ENCODE results near the gene FOXO6.
A peak's percentile ranks its signal among the peaks of the same experiment; 100 is the strongest.

The FOXO6 gene

DNA sequence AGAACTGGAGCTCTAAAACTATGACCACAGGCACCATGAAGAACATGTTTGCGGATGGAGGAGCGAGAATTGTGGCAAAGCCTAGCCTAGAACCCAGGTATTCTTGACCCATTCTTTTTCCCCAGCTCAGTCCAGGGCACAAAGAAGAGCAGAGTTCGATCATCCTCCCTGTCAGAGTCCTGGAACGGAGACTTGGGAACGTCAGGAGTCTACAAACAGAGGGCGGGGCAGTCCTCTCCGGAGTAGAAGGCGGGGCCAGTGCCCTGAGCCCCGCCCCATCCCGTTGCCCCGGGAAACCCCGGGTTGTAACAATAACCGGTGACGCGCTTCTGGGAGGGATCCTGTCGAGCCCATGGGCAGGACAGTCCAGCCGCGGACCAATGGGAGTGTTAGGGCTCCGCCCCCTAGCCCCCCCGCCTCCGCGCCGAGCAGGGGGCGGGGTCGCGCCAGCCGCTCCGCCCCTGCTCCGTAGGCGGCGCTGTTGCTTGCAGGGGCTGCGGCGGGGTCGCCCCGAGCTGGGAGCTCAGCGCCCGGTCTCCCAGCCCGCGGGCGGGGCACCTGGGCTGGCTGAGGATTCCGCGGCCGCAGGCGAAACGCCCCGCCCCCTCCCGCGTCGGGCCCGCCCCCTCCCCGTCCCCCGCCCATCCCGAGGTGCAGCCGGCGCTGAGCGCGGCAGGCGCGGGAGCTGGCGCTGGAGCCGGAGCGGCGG, at the start of gene FOXO6:
FOXO6 (plus strand) TSS at position 649 of the 709 bp plus-strand sequence.
- peak; percentile 95 for DNase-seq

DNA sequence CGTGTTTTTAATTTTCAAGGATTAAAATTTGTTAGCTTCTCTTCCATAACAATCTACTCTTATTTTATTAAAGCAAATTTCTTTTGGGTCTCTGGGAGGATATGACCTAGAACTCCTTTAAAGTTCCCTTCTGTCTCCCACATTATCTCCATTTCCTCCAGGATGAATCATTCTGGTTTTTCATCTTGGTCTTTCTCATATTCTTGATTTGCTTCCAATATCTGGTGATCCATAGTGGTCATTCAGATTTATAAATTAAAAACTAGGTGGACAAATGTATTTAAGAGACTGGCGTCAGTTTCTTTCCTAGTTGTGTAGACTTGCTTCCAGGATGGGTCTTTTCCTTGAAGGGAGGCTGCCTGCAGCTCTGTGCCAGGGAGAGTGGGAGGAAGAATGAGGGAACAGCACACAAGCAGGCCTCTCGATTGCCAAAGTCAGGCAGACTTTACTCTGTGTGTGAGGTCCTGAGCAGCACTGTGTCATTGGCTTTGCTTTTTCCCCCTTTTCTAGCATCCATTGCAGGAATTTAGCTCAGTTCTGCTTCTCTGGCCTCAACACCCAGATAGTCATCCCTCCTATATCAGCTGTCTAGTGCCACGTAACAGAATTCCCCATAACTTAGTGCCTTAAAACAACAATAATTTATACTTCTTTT, 48.1 kb upstream of the FOXO6 start:
- DNase-seq, result no peak

DNA sequence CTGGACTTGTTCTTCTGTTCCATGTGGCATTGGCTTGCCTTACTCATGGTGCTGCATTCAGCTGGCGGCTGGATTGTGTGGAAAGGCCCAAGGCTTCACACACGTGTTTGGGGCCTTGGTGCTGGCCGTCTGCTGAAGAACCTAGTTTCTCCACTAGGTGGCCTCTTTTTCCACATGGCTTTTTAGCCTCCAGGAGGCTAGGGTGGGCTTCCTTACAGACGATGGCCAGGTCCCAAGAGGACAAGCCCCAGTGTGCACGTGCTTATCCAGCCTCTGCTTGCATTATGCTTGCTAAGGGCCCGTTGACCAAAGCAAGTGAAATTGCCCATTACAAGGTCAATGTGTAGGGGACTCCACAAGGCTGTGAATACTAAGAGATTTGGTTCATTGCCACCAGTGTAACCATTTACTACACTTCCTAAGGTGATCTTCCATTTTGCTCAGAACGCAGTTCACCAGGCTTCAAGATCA, 47.5 kb upstream of the FOXO6 start:
- DNase-seq, result no peak

DNA sequence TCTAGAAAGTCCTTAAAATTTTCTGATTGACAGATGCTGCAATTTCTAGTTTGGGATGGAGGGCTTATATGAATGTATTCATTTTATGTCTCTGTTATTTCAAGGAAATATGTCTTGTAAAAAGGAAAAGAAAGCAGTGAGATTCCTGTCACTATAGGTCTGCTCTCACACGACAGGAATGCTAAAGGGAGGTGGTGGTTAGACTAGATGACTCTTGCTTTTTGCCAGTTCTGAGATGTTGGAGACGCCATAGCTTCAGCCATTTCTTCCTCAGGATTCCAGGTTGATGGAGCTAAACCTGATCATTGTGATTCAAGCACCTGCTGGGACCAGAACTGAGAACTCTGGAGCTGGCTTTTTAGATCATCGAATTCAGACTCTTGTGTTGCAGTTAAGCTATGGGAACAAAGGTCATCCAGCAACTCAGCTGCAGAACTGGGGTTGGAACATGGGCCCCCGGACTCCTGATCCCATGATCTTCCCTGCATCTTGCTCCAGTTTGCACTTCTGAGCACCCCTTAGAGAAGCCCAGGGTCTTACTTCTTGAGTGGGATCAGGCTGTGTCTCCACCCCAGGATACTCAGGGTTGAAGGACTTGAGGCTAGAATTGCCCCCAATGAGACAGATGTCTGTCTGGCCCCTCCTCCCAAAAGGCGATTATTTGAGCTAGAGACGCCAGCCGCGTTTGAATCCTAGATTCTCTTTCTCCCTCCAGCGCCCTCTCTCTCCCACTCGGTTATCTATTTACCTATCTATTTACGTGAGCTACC, 46.7 kb upstream of the FOXO6 start:
- no peak for DNase-seq

DNA sequence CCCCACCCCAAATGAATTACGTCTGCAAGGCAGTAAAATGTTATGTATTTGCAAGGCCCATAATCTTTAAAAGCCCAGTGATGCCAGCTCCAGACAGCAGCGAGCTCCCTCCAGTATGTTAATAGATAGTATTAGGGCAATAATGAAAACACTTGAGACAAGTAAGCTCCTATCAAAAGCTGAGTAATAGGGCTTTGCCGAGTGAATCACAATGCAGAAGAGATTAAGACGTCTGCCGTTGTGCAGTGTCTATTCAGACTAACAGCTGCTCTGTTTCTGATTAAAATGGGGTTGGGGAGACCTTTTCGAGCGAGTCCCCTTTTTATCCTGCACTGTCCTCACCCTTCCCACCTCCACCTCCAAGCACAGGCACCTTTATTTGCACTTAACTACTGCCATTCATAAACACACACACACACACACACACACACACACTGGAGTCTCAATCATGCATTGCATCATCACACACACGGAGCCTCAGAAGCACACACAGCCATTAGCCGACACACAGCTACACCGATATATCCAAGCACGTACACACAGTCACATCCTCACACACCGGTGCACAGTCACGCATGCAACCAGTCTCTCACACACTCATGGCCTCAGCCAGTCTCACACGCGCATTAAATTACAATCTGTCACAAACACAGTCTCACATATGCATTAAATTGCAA, 46.0 kb upstream of the FOXO6 start:
- no peak for DNase-seq

DNA sequence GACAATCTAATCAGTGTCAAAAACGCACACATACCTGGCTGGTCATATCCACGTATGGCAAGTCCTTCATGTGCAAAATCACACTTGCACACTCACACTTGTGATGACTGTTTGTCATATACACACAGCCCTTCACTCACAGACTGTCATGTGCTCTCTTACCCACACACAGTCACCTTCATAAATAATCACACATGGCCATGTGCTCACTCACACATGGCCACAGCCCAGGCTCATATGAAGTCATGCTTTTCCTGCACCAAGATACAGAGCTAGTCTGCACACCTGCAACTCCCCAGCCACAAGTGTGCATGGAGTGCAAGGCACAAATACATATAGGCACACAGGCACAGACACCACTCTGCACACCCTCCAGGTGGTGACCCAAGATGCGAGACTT, 45.4 kb upstream of the FOXO6 start:
- DNase-seq, result no peak

DNA sequence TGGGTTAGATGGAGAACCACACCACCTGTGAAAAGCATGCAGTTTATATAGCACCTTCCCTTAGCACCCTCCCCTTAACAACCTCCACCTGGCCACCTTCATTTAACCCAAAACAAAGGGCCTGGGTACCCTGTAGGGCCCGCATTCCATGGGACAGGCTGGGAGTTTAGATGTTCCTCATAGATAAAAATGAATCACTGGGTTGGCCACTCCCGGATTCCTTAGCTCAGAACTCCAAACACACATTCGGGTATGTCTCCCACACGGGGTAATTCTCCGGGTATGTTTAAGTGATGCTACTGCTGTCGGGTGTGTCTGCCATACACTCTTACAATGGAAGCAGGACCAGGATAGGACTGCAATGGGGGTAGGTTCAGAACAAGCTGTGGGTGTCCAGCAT, 43.9 kb upstream of the FOXO6 start:
- no peak for DNase-seq

DNA sequence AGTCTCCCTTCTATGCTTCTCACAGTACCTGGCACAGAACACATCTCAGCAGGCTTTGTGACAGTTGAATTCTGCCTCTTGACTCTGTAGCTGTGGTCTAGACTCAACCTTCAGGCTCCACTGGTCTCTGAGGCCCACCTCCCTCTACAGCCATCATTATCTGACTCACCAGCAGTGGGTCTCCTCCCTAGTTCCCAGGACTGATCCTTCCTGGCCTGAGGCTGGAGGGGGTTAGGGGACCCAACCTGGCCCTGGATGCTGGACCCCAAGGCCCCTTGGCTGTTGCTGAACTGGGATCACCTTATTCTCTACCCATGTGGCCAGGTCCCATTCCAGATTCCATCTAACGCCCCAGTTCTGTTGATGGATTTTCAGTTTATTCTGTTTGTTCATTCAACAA, 43.1 kb upstream of the FOXO6 start:
- DNase-seq, result no peak

DNA sequence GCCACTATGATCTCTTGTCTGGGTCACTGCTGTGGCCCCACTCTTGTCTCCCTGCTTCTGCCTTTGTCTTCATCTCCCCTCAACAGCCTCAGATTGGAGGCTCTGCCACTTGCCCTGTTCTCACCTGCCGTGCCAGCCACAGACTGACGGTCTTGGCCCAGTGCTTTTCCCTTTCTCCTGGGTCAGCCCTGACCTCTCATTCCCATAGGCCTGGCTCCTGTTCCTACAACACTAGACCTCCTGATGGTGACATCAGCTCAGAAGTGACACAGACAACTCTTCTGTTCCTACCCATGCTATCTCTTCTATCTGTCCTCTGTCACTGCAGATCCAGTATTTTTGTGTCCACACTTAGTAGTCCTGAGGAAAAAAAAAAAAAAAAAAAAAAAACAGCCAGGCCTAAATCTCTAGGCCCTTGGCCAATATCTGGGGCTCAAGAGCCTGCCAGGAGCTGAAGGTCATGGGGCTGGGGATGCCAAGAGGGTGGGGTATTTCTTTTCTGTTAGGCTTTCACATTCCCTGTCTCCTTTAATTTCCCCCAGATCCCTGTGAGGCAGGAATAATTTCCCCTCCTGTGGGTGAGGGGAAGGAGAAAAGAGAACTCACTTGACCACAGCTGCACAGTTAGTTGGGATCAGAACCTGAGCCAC, 42.0 kb upstream of the FOXO6 start:
- no peak for DNase-seq

DNA sequence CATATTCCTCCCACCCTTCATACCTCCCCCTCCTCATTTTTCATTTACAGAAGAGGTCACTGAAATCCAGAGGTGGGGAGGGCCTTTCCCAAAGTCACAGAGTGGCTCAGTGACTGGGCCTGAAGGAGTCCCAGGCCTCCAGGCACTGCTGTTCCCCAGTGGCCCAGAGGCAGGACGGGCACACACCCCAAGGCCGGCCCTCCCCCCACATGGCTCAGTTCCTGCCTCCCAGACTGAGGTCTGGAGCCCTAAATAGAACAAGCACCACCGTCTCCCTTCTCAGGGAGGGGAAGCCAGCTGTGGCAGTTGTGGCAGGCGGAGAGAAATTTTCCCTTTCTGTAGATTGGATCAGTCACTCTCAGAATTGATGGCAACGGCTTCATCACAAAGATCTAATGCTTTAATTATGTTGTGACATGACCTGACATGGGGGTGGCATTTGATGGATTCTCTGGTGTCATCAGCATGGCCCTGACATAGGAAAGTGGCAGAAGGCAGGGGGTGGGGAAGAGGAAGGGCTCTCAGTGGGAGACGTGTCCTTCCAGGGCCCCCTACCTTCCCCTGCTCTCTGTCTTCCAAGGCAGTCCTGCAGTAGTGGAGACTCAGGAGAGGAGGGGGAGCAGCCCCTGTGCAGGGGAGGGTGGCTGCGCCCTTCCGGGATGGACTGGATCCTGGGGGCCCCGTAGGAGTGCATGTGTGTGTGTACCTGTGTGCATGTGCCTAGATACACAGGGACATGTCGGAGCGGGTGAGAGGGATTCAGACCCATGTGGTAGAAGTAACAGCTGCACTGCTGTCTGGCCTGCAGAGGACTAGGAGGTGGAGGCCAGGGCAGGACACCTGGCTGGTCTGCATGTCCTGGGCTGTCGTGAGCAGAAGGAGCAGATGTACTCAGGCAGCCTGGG, 41.2 kb upstream of the FOXO6 start:
- DNase-seq, result no peak

DNA sequence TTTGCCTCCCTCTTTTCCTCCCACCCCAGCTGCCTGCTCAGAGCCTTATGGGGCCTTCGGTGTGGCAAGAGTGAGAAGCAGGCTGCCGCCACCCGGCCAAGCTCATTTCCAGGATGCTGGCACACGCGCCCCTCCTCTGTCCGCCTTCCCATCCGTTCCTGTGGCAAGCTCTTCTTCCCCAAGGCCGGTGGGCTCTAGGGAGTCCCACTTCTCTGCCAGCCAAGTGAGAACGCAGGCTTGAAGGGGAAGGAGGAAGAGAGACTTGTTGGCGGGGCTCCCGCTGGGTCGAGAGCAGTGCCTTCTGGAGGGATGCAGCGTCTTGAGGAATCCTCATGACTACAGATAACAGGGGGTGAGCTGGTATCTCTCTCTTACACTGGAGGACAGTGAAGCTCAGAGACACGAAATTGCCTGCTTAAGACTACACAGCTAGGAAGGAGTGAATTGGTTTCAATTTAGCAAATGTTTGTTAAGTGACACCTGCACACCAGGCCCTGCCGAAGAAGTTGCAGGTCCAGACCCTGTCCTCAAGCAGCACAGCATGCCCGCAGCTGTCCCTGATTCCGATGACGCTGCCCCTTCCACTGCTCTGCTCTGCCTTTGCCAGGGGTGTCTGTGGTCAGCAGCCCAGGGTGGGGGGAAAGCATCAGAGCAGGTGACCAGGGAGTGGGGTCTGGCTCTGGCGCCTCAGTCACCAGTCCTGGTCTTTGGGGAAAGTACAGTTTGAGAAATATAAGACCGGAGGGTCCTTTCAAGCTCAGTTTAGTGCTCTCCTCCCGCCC, 40.1 kb upstream of the FOXO6 start:
- no peak for DNase-seq

DNA sequence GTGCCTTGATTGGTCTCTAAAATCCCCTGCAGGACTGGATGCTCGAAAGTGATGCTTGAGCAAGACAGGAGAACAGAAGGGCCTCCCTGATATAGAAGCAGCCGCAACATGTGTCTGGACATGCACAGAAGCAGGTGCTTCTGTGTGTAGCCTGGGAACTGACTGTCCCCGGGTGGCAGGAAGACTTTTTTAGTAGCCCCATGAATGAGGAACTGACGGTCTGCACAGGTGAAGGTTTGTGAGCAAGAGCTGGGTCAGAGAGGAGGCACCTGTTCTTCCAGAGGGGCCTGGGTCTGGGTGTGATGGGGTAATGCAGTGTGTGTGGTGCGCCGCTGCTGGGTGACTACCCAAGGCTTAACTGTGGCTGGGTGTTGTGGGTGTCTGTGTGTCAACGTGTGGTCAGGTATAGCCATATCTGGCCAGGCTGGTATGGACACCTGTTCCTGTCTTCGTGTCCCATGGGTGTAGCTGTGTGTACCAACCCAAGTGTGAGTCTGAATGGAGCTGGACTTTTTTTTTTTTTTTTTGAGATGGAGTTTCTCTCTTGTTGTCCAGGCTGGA, 39.1 kb upstream of the FOXO6 start:
- DNase-seq, result no peak

DNA sequence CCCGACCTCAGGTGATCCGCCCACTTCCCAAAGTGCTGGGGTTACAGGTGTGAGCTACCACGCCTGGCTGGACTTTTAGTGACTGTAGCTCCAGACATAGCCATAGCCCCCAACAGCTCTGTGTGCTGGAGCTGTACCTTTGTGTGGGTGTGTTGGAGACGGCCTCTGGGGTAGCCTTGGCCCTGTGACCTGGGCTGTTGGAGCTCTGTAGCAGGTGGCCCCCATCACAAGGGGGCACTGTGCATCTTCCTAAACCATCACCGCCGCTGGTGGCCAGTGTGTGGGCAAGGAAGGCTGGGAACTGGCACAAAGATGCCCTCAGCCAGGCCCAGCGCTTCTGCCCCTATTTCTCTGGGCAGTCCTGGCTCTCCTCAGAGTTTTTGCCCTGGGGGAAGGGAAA, 38.4 kb upstream of the FOXO6 start:
- peak; percentile 38 for DNase-seq

DNA sequence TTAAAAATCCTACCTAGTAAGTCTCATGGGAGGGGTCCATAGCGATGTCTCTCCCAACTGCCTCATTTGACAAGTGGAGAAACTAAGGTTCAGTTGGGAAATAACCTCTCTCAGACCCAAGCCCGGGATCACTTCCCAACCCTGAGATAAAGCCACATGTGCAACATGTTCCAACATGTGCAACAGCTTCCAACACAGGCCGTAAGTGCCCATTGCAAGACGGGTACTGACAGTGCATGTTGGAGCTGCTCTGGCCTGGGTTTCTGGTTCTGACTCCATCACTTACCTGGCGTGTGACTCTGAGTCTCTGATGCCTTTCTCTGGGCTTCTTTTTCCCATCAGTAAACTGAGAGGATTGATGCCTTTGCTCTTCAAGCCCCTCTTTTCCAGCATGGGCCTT, 38.0 kb upstream of the FOXO6 start:
- no peak for DNase-seq

DNA sequence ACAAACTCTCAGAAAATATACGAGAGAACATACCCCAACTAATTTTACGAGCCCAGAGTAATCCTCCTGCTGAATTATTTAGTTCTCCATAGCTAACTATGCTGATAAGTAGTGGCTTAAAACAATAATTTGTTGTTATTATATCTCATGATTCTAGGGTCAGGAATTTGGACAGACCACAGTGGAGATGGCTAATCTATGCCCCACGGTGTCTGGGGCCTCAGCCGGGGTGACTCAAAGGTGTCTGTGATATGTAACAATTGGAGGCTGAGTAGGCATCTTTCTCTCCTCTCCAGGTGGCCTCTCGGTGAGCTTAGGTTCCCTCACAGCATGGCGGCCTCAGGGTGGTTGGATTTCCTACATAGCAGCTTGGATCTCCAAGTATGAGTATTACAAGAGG, 35.4 kb upstream of the FOXO6 start:
- no peak for DNase-seq

DNA sequence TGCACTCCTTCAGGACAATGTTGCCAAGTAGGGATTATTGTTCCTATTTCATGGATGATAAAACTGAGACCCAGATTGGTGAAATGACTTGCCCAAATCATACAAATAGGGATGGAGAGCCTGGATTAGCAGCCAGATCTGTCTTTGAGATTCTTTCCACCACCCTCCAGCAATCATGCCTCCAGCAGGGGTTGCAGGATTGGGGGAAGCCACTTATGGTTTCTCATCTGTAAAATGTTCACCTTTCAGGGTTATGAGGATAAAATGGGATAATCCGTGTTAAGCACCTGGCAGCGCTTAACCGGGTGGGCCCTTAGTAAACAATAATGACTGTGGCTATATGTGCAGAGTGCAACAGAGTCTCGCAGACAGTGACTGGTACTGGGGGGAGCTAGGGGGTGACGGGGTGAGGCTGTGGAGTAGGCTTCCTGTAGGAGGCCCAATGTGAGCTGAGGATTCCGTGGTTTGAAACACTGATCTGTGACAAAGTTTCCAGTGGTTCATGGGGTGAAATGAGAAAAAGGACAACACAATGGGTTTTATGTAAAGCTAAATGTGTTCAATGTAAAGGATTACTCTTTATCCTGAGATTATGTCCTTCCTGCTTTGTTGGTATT, 33.7 kb upstream of the FOXO6 start:
- no peak for DNase-seq

DNA sequence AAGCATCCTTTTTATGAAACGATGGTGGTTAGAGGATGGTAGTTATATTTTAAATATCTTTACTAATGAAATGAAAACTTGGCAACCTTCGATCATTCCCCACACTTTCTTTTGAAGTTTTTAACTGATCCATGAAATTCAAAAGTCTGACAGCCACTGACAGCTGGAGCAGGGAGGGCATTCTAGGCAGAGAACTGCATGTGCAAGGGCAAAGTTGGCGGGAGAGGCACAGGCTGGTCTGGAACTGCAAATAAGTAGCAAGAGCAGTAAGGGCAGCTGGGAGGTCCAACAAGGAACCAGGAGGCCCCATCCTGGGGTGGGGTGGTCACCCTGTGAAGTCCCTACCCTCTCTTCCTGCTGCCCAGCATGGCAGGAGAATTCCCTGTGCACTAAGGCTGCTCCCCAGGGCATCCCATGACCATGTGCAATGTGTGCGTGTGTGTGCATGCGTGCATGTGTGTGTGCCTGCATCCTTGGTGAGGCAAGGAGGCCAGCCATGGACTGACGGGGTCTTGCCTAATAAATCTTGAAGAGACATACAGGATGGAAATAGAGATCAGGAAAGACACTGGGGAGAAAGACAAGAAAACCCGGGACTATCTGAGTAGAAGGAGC, 33.1 kb upstream of the FOXO6 start:
- DNase-seq, result no peak

DNA sequence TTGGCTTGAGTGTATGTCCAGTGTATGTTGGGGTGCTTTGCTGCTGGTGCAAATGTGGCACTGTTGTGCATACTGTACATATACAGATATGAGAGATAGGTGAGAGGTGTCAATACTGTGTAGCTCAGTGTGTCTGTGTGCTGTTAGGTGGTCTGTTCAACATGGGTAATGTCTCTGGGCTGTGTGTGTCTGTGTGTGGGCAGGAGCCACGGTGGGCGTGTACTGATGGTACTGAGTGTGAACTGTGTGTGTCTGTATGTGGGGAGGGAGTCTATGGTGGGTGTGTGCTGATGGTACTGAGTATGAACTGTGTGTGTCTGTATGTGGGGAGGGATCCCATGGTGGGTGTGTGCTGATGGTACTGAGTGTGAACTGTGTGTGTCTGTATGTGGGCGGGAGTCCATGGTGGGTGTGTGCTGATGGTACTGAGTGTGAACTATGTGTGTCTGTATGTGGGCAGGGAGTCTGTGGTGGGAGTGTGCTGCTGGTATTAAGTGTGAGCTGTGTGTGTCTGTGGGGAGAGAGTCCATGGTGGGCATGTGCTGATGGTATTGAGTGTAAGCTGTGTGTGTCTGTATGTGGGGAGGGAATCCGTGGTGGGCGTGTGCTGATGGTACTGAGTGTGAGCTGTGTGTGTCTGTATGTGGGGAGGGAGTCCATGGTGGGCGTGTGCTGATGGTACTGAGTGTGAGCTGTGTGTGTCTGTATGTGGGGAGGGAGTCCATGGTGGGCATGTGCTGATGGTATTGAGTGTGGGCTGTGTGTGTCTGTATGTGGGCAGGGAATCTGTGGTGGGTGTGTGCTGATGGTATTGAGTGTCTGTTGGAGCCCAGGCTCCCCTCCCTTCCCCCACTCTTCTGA, 32.2 kb upstream of the FOXO6 start:
- DNase-seq, result no peak

Measured in NCI-H146 (cell line).